ENCODE data around the gene HSPA1L.

GRCh38 chr6:31776989-31777666 lies 38.0 kb downstream of the HSPA1L start, which contains the start of gene VWA7:
- no peak for TF ChIP-seq CTCF (tag by site-specific recombination; IDR thresholded peaks at IDR 0.05)
- no peak for TF ChIP-seq ZNF791 (tag by site-specific recombination; IDR thresholded peaks at IDR 0.05)
- TF ChIP-seq ZNF645 (tag by site-specific recombination; IDR thresholded peaks at IDR 0.05), result no peak
- peak; percentile 80; the same call in 1 of the 2 replicates for TF ChIP-seq SALL2 (tag by site-specific recombination; IDR thresholded peaks at IDR 0.05; ENCODE audit: borderline replicate concordance)
- no peak for TF ChIP-seq OVOL3 (tag by site-specific recombination; IDR thresholded peaks at IDR 0.05)
- no peak; the same call in 1 of the 2 replicates for TF ChIP-seq REST (tag by site-specific recombination; IDR thresholded peaks at IDR 0.05)
- TF ChIP-seq KLF10 (tag by site-specific recombination; IDR thresholded peaks at IDR 0.05), result peak; percentile 93
- no peak for TF ChIP-seq ZNF514 (tag by site-specific recombination; IDR thresholded peaks at IDR 0.05)
- peak; percentile 88 for TF ChIP-seq KLF16 (tag by site-specific recombination; IDR thresholded peaks at IDR 0.05)
- TF ChIP-seq ZNF670 (tag by site-specific recombination; IDR thresholded peaks at IDR 0.05; ENCODE audit: low read depth), result no peak
- peak; percentile 81 for TF ChIP-seq SP2 (tag by site-specific recombination; IDR thresholded peaks at IDR 0.05)
- TF ChIP-seq ZNF350 (tag by site-specific recombination; IDR thresholded peaks at IDR 0.05), result no peak

All from HEK293 (cell line).